Suppressor macrophage treated with lipopolysaccharide for 1 hour (primary cell): ENCODE results near the gene ANXA11.
"Not testable (repeated sequence)": the region's sequence is repeated elsewhere in the genome, so short reads cannot be mapped to it uniquely, and the experiment has no call there.

ENCODE experiments used
- DNase-seq, 3 donors: peaks; one replicate each; pipeline ENCODE4 v3.0.0-alpha.2; 2020 to 2022

The ANXA11 gene

GRCh38 chr10:80205477-80206276 lies at the start of gene ANXA11:
ANXA11 (minus strand) TSS chr10:80205537; CDS start chr10:80172861, 32,676 bp downstream.
- DNase-seq, result peak; percentile 81 to 92 (median 82)

- DNase-seq, result not testable (repeated sequence)
Measured at GRCh38 chr10:80254726-80255125, 49.4 kb upstream of the ANXA11 start.

GRCh38 chr10:80253963-80254271 lies 48.6 kb upstream of the ANXA11 start:
- not testable (repeated sequence) for DNase-seq

- DNase-seq, result no peak
Measured at GRCh38 chr10:80253266-80253962, 48.1 kb upstream of the ANXA11 start.

GRCh38 chr10:80252296-80252887 lies 47.1 kb upstream of the ANXA11 start:
- DNase-seq, result no peak

GRCh38 chr10:80251703-80252280 lies 46.5 kb upstream of the ANXA11 start:
- not testable (repeated sequence) for DNase-seq

- not testable (repeated sequence) for DNase-seq
Measured at GRCh38 chr10:80250399-80250798, 45.1 kb upstream of the ANXA11 start.

- peak; percentile 50 to 59 (median 57) for DNase-seq
Measured at GRCh38 chr10:80249906-80250305, 44.6 kb upstream of the ANXA11 start.

GRCh38 chr10:80247611-80248010 lies 42.3 kb upstream of the ANXA11 start:
- DNase-seq, result not testable (repeated sequence)

- DNase-seq, result not testable (repeated sequence)
Measured at GRCh38 chr10:80244371-80244770, 39.0 kb upstream of the ANXA11 start.

GRCh38 chr10:80242341-80242740 lies 37.0 kb upstream of the ANXA11 start:
- DNase-seq, result not testable (repeated sequence)

- not testable (repeated sequence) for DNase-seq
Measured at GRCh38 chr10:80236457-80236856, 31.1 kb upstream of the ANXA11 start.

- DNase-seq, result not testable (repeated sequence)
Measured at GRCh38 chr10:80234331-80235235, 29.2 kb upstream of the ANXA11 start.

- not testable (repeated sequence) for DNase-seq
Measured at GRCh38 chr10:80233871-80234270, 28.5 kb upstream of the ANXA11 start.

GRCh38 chr10:80226723-80227122 lies 21.4 kb upstream of the ANXA11 start:
- DNase-seq, result not testable (repeated sequence)

- DNase-seq, result not testable (repeated sequence)
Measured at GRCh38 chr10:80223031-80223419, 17.7 kb upstream of the ANXA11 start.

- DNase-seq, result not testable (repeated sequence)
Measured at GRCh38 chr10:80218878-80219277, 13.5 kb upstream of the ANXA11 start.

- not testable (repeated sequence) for DNase-seq
Measured at GRCh38 chr10:80214368-80214982, 9.1 kb upstream of the ANXA11 start.

GRCh38 chr10:80212535-80213115 lies 7.3 kb upstream of the ANXA11 start:
- DNase-seq, result not testable (repeated sequence)

GRCh38 chr10:80211786-80212185 lies 6.4 kb upstream of the ANXA11 start:
- no peak for DNase-seq

- DNase-seq, result no peak
Measured at GRCh38 chr10:80210259-80210658, 4.9 kb upstream of the ANXA11 start.
